Progenitor cell of endocrine pancreas (in vitro differentiated cells): Measurements from ENCODE around the gene DAB1. TPM values are rescaled to one million over a fixed set of nuclear protein-coding genes. Genes with fewer than 3 reads are reported as not detected.

ENCODE experiments used
- DNase-seq: peaks from one replicate; pipeline ENCODE4 v3.0.0; 2021; ENCODE audit warnings: low spot score; ENCODE audit not compliant: unreplicated experiment
- H3K27ac Mint-ChIP-seq: 2 replicates; pipeline ENCODE4 v1.8.0; 2021; ENCODE audit warnings: mild to moderate bottlenecking, moderate library complexity, mixed read lengths
- H3K27me3 Mint-ChIP-seq: 2 replicates; pipeline ENCODE4 v1.8.0; 2021; ENCODE audit warnings: mixed read lengths
- H3K36me3 Mint-ChIP-seq: 2 replicates; pipeline ENCODE4 v1.8.0; 2022; ENCODE audit warnings: mixed read lengths; ENCODE audit not compliant: insufficient read depth
- H3K4me1 Mint-ChIP-seq: 2 replicates; pipeline ENCODE4 v1.8.0; 2021; ENCODE audit warnings: low read depth, mixed read lengths
- H3K4me3 Mint-ChIP-seq: 2 replicates; pipeline ENCODE4 v1.8.0; 2021; ENCODE audit warnings: low read depth, mild to moderate bottlenecking, moderate library complexity, mixed read lengths
- H3K9me3 Mint-ChIP-seq: 2 replicates; pipeline ENCODE4 v1.8.0; 2021; ENCODE audit warnings: low read depth, mixed read lengths
- CTCF ChIP-seq: fragments of 200-600 bp; sonication (generic); IDR thresholded peaks from one replicate; pipeline ENCODE4 v1.5.0; 2021; ENCODE audit warnings: antibody characterized with exemption, mild to moderate bottlenecking; ENCODE audit not compliant: unreplicated experiment
- total RNA-seq: library from RNA; stranded (reverse); gene quantifications from 2 replicates; pipeline ENCODE4 v1.2.1, GENCODE V29; 2021

The DAB1 gene
- total RNA-seq, 1 donor from 2014 or later: 4.8 TPM

- Mint-ChIP-seq H3K9me3 (no peaks in the 10 kb centered on the region), H3K27ac (no peak overlapping the region), H3K27me3 (no peaks in the 10 kb centered on the region), H3K4me3 (no peak overlapping the region), H3K36me3 (no peaks in the 10 kb centered on the region), H3K4me1 (peaks cover 17% of the 10 kb centered on the region)
- no peak for DNase-seq
- no peak for TF ChIP-seq CTCF
These were observed 460.2 kb downstream of the DAB1 start for GRCh38 chr1:56963667-56964066.

DNA sequence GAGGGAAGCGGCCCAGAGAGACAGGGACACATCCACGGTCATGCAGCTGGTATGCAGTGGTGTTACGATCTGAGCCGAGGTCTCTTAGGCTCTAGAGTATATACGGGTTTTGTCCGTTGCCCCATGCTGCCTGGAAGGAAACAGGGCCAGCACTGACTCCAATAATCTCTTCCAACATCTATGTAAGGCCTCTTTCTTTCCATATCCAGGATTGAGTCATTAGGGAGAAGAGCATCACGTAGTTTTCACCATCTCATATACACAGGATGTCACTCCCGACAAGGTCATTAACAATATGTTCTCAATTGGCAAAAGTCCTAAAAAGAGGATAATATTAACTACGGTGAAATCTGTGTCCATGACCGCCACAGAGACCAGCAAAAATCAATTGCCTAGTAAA, 462.4 kb downstream of the DAB1 start:
- H3K4me1 Mint-ChIP-seq: peaks cover 20% of the 10 kb centered on the region
- no peak overlapping the region for H3K4me3 Mint-ChIP-seq
- no peaks in the 10 kb centered on the region for H3K27me3 Mint-ChIP-seq
- TF ChIP-seq CTCF: no peak
- no peaks in the 10 kb centered on the region for H3K9me3 Mint-ChIP-seq
- DNase-seq: no peak
- H3K27ac Mint-ChIP-seq: no peak overlapping the region
- H3K36me3 Mint-ChIP-seq: no peaks in the 10 kb centered on the region

DNA sequence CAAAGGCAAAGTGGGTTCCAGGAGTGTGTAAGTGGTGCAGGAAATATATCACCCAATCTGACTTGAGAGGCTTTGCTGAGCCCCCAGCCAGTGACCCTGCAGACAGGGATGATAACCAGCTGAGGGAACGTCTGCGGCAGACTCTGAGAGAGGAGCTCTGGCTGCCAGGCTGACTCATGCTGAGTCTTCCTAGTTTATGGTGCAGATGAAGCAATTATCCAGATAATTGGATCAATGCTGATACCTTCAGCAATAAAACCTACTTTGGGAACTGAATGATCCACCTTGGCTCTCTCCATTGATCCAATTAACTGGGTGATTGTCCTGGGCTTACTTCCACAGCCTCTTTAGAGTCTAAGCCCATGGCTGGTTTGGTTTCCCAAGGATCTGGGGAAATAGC, 465.3 kb downstream of the DAB1 start:
- Mint-ChIP-seq H3K4me3 (no peak overlapping the region), H3K4me1 (peaks cover 12% of the 10 kb centered on the region), H3K9me3 (no peaks in the 10 kb centered on the region), H3K36me3 (no peaks in the 10 kb centered on the region), H3K27me3 (no peaks in the 10 kb centered on the region), H3K27ac (no peak overlapping the region)
- DNase-seq: no peak
- TF ChIP-seq CTCF: no peak

DNA sequence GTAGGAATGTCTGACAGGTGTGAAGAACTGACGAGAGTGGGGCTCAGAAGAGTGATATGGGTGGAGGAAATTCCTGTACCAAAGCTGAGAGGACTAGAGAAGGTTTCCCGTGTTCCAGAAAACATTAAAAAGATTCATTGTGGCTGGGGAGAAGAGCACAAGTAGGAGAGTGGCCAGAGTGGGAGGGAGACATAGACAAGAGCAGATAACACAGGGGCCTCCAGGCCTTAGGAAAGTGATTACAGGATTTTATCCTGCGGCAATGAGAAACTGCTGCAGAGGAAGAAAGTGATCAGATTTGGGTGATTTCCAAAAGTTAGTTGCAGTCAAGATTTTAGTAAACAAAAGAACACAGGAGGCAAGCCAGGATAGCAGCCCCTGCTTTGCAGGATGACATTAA, 465.9 kb downstream of the DAB1 start:
- no peak overlapping the region for H3K4me3 Mint-ChIP-seq
- peaks cover 12% of the 10 kb centered on the region for H3K4me1 Mint-ChIP-seq
- H3K27me3 Mint-ChIP-seq: no peaks in the 10 kb centered on the region
- H3K9me3 Mint-ChIP-seq: no peaks in the 10 kb centered on the region
- no peak for TF ChIP-seq CTCF
- H3K27ac Mint-ChIP-seq: peak overlapping the region; percentile 14
- no peaks in the 10 kb centered on the region for H3K36me3 Mint-ChIP-seq
- no peak for DNase-seq

GRCh38 chr1:56954664-56955063, 469.2 kb downstream of the DAB1 start:
- Mint-ChIP-seq H3K27me3 (peaks cover 3% of the 10 kb centered on the region), H3K9me3 (no peaks in the 10 kb centered on the region), H3K4me3 (no peak overlapping the region), H3K4me1 (peaks cover 12% of the 10 kb centered on the region), H3K36me3 (no peaks in the 10 kb centered on the region), H3K27ac (no peak overlapping the region)
- no peak for DNase-seq
- TF ChIP-seq CTCF: no peak
